ENCODE measurements around the gene MATN1.

DNA sequence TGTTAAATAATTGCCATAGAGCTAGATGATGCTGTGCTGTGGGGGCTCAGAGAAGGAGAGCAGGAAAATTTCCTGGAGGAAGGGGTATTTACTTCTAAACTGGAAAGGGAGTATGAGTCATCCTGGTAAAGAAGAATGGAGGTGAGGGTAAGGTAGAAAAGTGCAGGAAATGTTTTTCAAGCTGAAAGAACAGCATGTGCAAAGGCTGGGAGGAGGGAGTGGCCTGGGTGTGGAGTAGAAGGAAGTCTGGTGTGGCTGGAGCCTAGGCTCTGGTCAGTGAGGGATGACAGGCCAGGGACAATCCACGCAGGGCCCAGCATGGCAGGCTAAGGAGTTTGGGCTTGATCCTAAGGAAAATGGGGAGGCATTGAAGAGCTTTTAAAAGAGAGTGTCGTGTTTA lies 45.9 kb downstream of the MATN1 start:
- TF ChIP-seq FOSL2 (IDR thresholded peaks at IDR 0.05): no peak
- TF ChIP-seq FOSL2 (CRISPR knock-in tag; IDR thresholded peaks at IDR 0.05): no peak
- no peak for TF ChIP-seq ZFP36 (IDR thresholded peaks at IDR 0.05; ENCODE audit: borderline replicate concordance, partially characterized antibody)
- TF ChIP-seq SMC3 (IDR thresholded peaks at IDR 0.05): no peak
- TF ChIP-seq, protein P1, sequence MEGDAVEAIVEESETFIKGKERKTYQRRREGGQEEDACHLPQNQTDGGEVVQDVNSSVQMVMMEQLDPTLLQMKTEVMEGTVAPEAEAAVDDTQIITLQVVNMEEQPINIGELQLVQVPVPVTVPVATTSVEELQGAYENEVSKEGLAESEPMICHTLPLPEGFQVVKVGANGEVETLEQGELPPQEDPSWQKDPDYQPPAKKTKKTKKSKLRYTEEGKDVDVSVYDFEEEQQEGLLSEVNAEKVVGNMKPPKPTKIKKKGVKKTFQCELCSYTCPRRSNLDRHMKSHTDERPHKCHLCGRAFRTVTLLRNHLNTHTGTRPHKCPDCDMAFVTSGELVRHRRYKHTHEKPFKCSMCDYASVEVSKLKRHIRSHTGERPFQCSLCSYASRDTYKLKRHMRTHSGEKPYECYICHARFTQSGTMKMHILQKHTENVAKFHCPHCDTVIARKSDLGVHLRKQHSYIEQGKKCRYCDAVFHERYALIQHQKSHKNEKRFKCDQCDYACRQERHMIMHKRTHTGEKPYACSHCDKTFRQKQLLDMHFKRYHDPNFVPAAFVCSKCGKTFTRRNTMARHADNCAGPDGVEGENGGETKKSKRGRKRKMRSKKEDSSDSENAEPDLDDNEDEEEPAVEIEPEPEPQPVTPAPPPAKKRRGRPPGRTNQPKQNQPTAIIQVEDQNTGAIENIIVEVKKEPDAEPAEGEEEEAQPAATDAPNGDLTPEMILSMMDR (IDR thresholded peaks at IDR 0.05): no peak
- TF ChIP-seq RNF2 (IDR thresholded peaks at IDR 0.05; ENCODE audit: borderline replicate concordance, low read depth): no peak
- TF ChIP-seq POLR2A (IDR thresholded peaks at IDR 0.05; ENCODE audit: low read length): no peak
- TF ChIP-seq, protein P2, sequence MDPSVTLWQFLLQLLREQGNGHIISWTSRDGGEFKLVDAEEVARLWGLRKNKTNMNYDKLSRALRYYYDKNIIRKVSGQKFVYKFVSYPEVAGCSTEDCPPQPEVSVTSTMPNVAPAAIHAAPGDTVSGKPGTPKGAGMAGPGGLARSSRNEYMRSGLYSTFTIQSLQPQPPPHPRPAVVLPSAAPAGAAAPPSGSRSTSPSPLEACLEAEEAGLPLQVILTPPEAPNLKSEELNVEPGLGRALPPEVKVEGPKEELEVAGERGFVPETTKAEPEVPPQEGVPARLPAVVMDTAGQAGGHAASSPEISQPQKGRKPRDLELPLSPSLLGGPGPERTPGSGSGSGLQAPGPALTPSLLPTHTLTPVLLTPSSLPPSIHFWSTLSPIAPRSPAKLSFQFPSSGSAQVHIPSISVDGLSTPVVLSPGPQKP (IDR thresholded peaks at IDR 0.05; ENCODE audit: low read depth, low read length): no peak
- TF ChIP-seq RAD21 (conservative IDR thresholded peaks at IDR 0.05 in 1 of 2, IDR thresholded peaks at IDR 0.05 in 1 of 2): no peak
- no peak for TF ChIP-seq CBX8 (IDR thresholded peaks at IDR 0.05)
- TF ChIP-seq RCOR1 (IDR thresholded peaks at IDR 0.05; ENCODE audit: low read depth, low read length): no peak
